ENCODE results near the gene MCTP1.

DNA sequence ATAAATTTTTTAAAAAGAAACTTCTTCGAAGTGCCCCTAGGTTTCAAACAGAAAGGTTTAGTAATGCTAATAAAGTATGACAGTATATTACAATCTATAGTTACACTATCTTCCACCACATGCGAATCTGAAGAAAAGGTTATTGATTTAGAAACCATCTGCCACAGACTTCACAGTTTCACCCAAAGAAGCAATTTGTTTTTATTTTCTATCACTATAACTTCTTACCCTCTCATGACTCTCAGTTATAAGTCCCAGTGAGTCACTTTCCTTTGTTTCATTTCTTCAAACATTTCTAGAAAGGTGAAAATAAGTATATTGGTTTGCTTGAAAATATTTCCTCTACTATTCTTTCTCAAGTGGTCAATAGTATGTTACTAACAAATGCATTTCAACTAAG is 93.6 kb downstream of the MCTP1 start:
- no peak for TF ChIP-seq HNRNPL (IDR thresholded peaks at IDR 0.05; ENCODE audit: low read depth, low read length)
- TF ChIP-seq, protein P1, sequence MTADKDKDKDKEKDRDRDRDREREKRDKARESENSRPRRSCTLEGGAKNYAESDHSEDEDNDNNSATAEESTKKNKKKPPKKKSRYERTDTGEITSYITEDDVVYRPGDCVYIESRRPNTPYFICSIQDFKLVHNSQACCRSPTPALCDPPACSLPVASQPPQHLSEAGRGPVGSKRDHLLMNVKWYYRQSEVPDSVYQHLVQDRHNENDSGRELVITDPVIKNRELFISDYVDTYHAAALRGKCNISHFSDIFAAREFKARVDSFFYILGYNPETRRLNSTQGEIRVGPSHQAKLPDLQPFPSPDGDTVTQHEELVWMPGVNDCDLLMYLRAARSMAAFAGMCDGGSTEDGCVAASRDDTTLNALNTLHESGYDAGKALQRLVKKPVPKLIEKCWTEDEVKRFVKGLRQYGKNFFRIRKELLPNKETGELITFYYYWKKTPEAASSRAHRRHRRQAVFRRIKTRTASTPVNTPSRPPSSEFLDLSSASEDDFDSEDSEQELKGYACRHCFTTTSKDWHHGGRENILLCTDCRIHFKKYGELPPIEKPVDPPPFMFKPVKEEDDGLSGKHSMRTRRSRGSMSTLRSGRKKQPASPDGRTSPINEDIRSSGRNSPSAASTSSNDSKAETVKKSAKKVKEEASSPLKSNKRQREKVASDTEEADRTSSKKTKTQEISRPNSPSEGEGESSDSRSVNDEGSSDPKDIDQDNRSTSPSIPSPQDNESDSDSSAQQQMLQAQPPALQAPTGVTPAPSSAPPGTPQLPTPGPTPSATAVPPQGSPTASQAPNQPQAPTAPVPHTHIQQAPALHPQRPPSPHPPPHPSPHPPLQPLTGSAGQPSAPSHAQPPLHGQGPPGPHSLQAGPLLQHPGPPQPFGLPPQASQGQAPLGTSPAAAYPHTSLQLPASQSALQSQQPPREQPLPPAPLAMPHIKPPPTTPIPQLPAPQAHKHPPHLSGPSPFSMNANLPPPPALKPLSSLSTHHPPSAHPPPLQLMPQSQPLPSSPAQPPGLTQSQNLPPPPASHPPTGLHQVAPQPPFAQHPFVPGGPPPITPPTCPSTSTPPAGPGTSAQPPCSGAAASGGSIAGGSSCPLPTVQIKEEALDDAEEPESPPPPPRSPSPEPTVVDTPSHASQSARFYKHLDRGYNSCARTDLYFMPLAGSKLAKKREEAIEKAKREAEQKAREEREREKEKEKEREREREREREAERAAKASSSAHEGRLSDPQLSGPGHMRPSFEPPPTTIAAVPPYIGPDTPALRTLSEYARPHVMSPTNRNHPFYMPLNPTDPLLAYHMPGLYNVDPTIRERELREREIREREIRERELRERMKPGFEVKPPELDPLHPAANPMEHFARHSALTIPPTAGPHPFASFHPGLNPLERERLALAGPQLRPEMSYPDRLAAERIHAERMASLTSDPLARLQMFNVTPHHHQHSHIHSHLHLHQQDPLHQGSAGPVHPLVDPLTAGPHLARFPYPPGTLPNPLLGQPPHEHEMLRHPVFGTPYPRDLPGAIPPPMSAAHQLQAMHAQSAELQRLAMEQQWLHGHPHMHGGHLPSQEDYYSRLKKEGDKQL (CRISPR knock-in tag; IDR thresholded peaks at IDR 0.05; ENCODE audit: borderline replicate concordance) = no peak
- TF ChIP-seq ATF2 (CRISPR knock-in tag; IDR thresholded peaks at IDR 0.05) = no peak
- no peak for TF ChIP-seq ZBTB7A (IDR thresholded peaks at IDR 0.05; ENCODE audit: borderline replicate concordance, control insufficient read depth, low read depth, low read length)
- TF ChIP-seq, protein P2, sequence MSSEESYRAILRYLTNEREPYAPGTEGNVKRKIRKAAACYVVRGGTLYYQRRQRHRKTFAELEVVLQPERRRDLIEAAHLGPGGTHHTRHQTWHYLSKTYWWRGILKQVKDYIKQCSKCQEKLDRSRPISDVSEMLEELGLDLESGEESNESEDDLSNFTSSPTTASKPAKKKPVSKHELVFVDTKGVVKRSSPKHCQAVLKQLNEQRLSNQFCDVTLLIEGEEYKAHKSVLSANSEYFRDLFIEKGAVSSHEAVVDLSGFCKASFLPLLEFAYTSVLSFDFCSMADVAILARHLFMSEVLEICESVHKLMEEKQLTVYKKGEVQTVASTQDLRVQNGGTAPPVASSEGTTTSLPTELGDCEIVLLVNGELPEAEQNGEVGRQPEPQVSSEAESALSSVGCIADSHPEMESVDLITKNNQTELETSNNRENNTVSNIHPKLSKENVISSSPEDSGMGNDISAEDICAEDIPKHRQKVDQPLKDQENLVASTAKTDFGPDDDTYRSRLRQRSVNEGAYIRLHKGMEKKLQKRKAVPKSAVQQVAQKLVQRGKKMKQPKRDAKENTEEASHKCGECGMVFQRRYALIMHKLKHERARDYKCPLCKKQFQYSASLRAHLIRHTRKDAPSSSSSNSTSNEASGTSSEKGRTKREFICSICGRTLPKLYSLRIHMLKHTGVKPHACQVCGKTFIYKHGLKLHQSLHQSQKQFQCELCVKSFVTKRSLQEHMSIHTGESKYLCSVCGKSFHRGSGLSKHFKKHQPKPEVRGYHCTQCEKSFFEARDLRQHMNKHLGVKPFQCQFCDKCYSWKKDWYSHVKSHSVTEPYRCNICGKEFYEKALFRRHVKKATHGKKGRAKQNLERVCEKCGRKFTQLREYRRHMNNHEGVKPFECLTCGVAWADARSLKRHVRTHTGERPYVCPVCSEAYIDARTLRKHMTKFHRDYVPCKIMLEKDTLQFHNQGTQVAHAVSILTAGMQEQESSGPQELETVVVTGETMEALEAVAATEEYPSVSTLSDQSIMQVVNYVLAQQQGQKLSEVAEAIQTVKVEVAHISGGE (CRISPR knock-in tag; IDR thresholded peaks at IDR 0.05) = no peak
- TF ChIP-seq, protein P3, sequence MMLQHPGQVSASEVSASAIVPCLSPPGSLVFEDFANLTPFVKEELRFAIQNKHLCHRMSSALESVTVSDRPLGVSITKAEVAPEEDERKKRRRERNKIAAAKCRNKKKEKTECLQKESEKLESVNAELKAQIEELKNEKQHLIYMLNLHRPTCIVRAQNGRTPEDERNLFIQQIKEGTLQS (IDR thresholded peaks at IDR 0.05) = no peak
- TF ChIP-seq, protein P3 (CRISPR knock-in tag; conservative IDR thresholded peaks at IDR 0.05) = no peak
- TF ChIP-seq KLF6 (CRISPR knock-in tag; IDR thresholded peaks at IDR 0.05; ENCODE audit: borderline replicate concordance) = no peak
- TF ChIP-seq CBX8 (IDR thresholded peaks at IDR 0.05; ENCODE audit: borderline replicate concordance, extremely low read depth, low read depth, low read length, poor library complexity, severe bottlenecking) = no peak
- no peak for TF ChIP-seq NFXL1 (CRISPR knock-in tag; IDR thresholded peaks at IDR 0.05)
